ENCODE data around the gene COX8C.
"Not testable (repeated sequence)": the region's sequence is repeated elsewhere in the genome, so short reads cannot be mapped to it uniquely, and the experiment has no call there.

COX8C gene

DNA sequence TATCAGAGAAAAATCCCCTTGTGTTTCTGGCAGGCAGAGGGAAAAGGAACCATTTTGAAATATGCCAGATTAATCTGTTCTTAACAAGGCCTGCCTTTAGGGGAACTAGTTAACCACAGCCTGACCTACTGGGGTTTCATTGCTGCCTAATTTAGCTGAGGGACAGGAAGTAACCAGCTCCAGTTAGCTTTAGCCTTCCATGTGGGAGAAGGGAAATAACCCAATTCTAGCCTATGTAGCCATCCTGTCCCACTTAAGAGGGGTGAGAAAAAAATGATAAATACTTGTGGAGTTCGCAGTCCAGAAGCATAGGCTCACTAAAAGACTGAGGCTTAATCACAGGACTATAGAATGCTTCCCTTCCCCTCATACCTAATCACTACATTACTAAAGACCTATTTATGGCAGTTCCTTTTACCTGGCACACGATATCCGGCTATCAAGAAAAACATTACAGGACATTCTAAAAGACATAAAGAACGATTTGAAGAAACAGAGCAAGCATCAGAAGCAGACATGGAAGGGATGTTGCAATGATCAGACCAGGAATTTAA lies 22.8 kb downstream of the COX8C start:
- no peak overlapping the region for H3K4me3 ChIP-seq (ENCODE audit: low read length)
- no peak for DNase-seq (ENCODE audit: low read depth)
- TF ChIP-seq, protein P1, sequence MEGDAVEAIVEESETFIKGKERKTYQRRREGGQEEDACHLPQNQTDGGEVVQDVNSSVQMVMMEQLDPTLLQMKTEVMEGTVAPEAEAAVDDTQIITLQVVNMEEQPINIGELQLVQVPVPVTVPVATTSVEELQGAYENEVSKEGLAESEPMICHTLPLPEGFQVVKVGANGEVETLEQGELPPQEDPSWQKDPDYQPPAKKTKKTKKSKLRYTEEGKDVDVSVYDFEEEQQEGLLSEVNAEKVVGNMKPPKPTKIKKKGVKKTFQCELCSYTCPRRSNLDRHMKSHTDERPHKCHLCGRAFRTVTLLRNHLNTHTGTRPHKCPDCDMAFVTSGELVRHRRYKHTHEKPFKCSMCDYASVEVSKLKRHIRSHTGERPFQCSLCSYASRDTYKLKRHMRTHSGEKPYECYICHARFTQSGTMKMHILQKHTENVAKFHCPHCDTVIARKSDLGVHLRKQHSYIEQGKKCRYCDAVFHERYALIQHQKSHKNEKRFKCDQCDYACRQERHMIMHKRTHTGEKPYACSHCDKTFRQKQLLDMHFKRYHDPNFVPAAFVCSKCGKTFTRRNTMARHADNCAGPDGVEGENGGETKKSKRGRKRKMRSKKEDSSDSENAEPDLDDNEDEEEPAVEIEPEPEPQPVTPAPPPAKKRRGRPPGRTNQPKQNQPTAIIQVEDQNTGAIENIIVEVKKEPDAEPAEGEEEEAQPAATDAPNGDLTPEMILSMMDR (conservative IDR thresholded peaks at IDR 0.05; ENCODE audit: low read depth, low read length): no peak

GRCh38 chr14:93375673-93376156 lies 28.7 kb downstream of the COX8C start:
- no peak for DNase-seq (ENCODE audit: low read depth)
- no peak overlapping the region for H3K4me3 ChIP-seq (ENCODE audit: low read length)
- TF ChIP-seq, protein P1 (conservative IDR thresholded peaks at IDR 0.05; ENCODE audit: low read depth, low read length): no peak

- H3K4me3 ChIP-seq (ENCODE audit: low read length): no peak overlapping the region
- TF ChIP-seq, protein P1 (conservative IDR thresholded peaks at IDR 0.05; ENCODE audit: low read depth, low read length): no peak
- no peak for DNase-seq (ENCODE audit: low read depth)
Measured at GRCh38 chr14:93379831-93380230, 32.8 kb downstream of the COX8C start.

DNA sequence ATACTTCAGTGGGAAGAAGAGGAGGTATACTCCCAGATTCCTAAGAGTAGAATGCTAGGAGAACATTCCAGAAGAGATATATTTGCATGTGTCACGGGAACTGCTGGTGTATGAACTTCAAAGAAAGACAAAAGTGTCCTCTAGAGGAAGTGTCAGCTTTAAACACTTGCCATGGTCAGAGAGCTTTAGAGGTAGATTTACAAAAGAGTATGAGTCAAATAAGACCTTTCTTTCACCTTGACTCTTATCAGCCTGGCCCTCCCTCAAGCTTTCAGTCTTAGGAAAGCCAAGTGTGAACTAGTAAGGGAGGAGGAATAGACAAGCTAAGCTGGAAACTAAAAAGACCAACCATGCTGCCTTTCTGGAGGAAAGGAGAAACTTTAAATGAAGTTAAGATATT lies 34.7 kb downstream of the COX8C start:
- TF ChIP-seq, protein P1 (conservative IDR thresholded peaks at IDR 0.05; ENCODE audit: low read depth, low read length): no peak
- no peak for DNase-seq (ENCODE audit: low read depth)
- no peak overlapping the region for H3K4me3 ChIP-seq (ENCODE audit: low read length)

GRCh38 chr14:93384256-93384655 lies 37.3 kb downstream of the COX8C start:
- not testable (repeated sequence) for DNase-seq (ENCODE audit: low read depth); H3K4me3 ChIP-seq (ENCODE audit: low read length)

DNA sequence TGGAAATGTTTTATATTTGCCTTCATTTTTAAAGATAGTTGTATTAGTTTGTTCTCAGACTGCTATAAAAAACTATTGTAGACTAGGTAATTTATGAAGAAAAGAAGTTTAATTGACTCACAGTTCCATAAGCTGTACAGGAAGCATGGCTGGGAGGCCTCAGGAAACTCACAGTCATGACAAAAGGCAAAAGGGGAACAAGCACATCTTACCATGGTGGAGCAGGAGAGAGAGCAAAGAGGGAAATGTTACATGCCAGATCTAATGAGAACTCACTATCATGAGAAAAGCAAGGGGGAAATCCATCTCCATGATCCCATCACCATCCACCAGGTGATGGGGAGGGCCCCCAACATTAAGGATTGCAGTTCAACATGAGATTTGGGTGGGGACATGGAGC lies 48.2 kb downstream of the COX8C start:
- TF ChIP-seq, protein P1 (conservative IDR thresholded peaks at IDR 0.05; ENCODE audit: low read depth, low read length): no peak
- DNase-seq (ENCODE audit: low read depth): no peak
- no peak overlapping the region for H3K4me3 ChIP-seq (ENCODE audit: low read length)

DNA sequence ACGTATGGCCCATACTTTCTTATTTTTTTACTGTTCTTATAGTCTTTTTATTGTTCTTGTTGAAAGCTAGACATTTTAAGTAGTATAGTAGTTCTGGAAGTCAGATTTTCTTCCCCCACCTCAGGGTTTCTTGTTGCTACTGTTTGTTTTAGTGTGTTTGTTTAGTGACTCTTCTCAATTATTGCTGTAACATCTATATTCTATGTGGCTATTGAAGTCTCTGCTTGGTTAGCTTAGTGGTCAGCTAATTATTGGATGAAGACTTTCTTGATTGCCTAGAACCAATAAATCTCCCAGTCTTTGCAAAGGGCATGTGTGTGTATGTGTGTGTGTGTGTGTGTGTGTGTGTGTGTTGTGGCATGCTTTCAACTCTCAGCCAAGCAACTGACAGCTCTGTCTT lies 49.5 kb downstream of the COX8C start:
- DNase-seq (ENCODE audit: low read depth): no peak
- no peak overlapping the region for H3K4me3 ChIP-seq (ENCODE audit: low read length)
- TF ChIP-seq, protein P1 (conservative IDR thresholded peaks at IDR 0.05; ENCODE audit: low read depth, low read length): no peak

Data from retinal pigment epithelial cell (primary cell).